H1 (cell line): ENCODE measurements around the gene KCP.

Source experiments
- JUN ChIP-seq: IDR thresholded peaks from 2 replicates; pipeline ENCODE4 v1.6.1; 2011; ENCODE audit warnings: low read depth, mild to moderate bottlenecking, improper control_type of control experiment, low read length
- MAFK ChIP-seq: IDR thresholded peaks from 2 replicates; pipeline ENCODE4 v1.6.1; 2012; ENCODE audit warnings: low read depth, mild to moderate bottlenecking, improper control_type of control experiment, low read length
- POLR2A ChIP-seq, 2 experiments: IDR thresholded peaks; 1 replicate in 1 of 2; 2 replicates in 1 of 2; pipeline ENCODE4 v1.6.1; 2011; ENCODE audit warnings: low read depth in 2 of 2, low read length in 2 of 2, mild to moderate bottlenecking in 2 of 2; ENCODE audit errors: control extremely low read depth in 1 of 2
- POLR2AphosphoS5 ChIP-seq: IDR thresholded peaks from 2 replicates; pipeline ENCODE4 v1.6.1; 2011; ENCODE audit warnings: low read depth, low read length
- SUZ12 ChIP-seq: fragments of 200-600 bp; sonication (generic); IDR thresholded peaks from 2 replicates; pipeline ENCODE4 v1.6.1; 2012; ENCODE audit warnings: mild to moderate bottlenecking, inconsistent platforms, low read length, moderate library complexity, mixed read lengths
- TEAD4 ChIP-seq: IDR thresholded peaks from 2 replicates; pipeline ENCODE4 v1.6.1; 2012; ENCODE audit warnings: low read depth, low read length, inconsistent platforms, mixed read lengths

DNA sequence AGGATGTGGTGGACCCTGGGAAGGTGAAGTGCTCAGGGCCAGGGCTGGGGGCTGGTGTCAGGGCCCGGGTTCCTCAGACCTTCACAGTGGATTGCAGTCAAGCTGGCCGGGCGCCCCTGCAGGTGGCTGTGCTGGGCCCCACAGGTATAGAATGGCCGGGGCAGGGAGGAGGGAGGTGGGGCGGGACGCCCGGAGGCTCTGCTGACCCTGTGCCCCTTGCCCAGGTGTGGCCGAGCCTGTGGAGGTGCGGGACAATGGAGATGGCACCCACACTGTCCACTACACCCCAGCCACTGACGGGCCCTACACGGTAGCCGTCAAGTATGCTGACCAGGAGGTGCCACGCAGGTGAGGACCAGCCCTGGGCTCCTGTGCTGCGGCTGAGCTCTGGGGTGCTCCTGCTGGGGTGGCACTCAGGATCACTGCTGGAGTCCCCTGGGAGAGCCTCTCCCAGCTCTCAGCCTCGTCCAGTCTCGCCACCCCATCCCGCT is 62.7 kb downstream of the KCP start:
- TF ChIP-seq JUN: no peak
- no peak for TF ChIP-seq POLR2A (IDR thresholded peaks at IDR 0.05; ENCODE audit: control extremely low read depth in 1 of 2, low read depth in 2 of 2, low read length in 2 of 2)
- no peak for TF ChIP-seq TEAD4
- no peak for TF ChIP-seq MAFK
- TF ChIP-seq POLR2AphosphoS5: no peak
- no peak for TF ChIP-seq SUZ12
